Measurements from ENCODE around the gene TP73.

TP73 gene

DNA sequence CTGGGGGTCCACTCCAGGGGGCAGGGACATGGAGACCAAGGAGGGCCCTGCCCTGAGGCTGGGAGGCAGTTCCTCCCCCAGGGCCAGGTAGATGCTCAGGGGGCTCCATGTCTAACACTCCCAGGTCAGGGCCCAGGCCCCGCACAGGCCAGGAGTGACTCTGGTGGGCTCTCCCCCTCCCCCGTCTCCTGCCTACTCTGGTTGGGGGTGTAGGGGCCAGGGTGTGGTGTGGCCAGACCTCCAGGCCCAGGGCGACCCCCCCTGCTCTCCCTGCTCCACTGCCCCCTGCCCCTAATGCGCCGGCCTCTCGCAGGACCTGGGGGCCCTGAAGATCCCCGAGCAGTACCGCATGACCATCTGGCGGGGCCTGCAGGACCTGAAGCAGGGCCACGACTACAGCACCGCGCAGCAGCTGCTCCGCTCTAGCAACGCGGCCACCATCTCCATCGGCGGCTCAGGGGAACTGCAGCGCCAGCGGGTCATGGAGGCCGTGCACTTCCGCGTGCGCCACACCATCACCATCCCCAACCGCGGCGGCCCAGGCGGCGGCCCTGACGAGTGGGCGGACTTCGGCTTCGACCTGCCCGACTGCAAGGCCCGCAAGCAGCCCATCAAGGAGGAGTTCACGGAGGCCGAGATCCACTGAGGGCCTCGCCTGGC lies 80.2 kb downstream of the TP73 start:
- ATAC-seq, result no peak
- TF ChIP-seq ARNTL (CRISPR knock-in tag; IDR thresholded peaks at IDR 0.05; ENCODE audit: borderline replicate concordance, low read depth) (no peak), OSR1 (CRISPR knock-in tag; IDR thresholded peaks at IDR 0.05) (no peak), PPARA (CRISPR knock-in tag; IDR thresholded peaks at IDR 0.05; ENCODE audit: borderline replicate concordance) (no peak), RARB (CRISPR knock-in tag; IDR thresholded peaks at IDR 0.05) (no peak), TSHZ2 (CRISPR knock-in tag; IDR thresholded peaks at IDR 0.05) (no peak), SNAI2 (CRISPR knock-in tag; IDR thresholded peaks at IDR 0.05) (no peak), ZFP3 (CRISPR knock-in tag; IDR thresholded peaks at IDR 0.05) (no peak), ZNF565 (CRISPR knock-in tag; conservative IDR thresholded peaks at IDR 0.05; ENCODE audit: low read depth) (no peak), ISL1 (CRISPR knock-in tag; IDR thresholded peaks at IDR 0.05) (no peak), BACH2 (CRISPR knock-in tag; IDR thresholded peaks at IDR 0.05; ENCODE audit: borderline replicate concordance) (no peak), TOX (CRISPR knock-in tag; IDR thresholded peaks at IDR 0.05; ENCODE audit: borderline replicate concordance) (no peak), PATZ1 (CRISPR knock-in tag; IDR thresholded peaks at IDR 0.05; ENCODE audit: borderline replicate concordance) (no peak), ZFP30 (CRISPR knock-in tag; IDR thresholded peaks at IDR 0.05) (no peak)
- TF ChIP-seq, protein P1, sequence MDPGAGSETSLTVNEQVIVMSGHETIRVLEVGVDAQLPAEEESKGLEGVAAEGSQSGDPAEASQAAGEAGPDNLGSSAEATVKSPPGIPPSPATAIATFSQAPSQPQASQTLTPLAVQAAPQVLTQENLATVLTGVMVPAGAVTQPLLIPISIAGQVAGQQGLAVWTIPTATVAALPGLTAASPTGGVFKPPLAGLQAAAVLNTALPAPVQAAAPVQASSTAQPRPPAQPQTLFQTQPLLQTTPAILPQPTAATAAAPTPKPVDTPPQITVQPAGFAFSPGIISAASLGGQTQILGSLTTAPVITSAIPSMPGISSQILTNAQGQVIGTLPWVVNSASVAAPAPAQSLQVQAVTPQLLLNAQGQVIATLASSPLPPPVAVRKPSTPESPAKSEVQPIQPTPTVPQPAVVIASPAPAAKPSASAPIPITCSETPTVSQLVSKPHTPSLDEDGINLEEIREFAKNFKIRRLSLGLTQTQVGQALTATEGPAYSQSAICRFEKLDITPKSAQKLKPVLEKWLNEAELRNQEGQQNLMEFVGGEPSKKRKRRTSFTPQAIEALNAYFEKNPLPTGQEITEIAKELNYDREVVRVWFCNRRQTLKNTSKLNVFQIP (CRISPR knock-in tag; IDR thresholded peaks at IDR 0.05; ENCODE audit: borderline replicate concordance, low read depth), result no peak

DNA sequence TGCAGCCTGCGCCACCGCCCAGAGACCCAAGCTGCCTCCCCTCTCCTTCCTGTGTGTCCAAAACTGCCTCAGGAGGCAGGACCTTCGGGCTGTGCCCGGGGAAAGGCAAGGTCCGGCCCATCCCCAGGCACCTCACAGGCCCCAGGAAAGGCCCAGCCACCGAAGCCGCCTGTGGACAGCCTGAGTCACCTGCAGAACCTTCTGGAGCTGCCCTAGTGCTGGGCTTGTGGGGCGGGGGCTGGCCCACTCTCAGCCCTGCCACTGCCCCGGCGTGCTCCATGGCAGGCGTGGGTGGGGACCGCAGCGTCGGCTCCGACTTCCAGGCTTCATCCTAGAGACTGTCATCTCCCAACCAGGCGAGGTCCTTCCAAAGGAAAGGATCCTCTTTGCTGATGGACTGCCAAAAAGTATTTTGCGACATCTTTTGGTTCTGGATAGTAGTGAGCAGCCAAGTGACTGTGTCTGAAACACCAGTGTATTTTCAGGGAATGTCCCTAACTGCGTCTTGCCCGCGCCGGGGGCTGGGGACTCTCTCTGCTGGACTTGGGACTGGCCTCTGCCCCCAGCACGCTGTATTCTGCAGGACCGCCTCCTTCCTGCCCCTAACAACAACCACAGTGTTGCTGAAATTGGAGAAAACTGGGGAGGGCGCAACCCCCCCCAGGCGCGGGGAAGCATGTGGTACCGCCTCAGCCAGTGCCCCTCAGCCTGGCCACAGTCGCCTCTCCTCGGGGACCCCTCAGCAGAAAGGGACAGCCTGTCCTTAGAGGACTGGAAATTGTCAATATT lies 81.0 kb downstream of the TP73 start:
- TF ChIP-seq ZC3H10 (CRISPR knock-in tag; IDR thresholded peaks at IDR 0.05) (no peak), OSR1 (CRISPR knock-in tag; IDR thresholded peaks at IDR 0.05) (no peak), ZNF565 (CRISPR knock-in tag; conservative IDR thresholded peaks at IDR 0.05; ENCODE audit: low read depth) (no peak), ESRRG (CRISPR knock-in tag; IDR thresholded peaks at IDR 0.05) (no peak), ZNF70 (CRISPR knock-in tag; IDR thresholded peaks at IDR 0.05) (no peak), ZNF8 (CRISPR knock-in tag; IDR thresholded peaks at IDR 0.05) (no peak), PATZ1 (CRISPR knock-in tag; IDR thresholded peaks at IDR 0.05; ENCODE audit: borderline replicate concordance) (no peak), ZFP30 (CRISPR knock-in tag; IDR thresholded peaks at IDR 0.05) (no peak), GLIS3 (CRISPR knock-in tag; IDR thresholded peaks at IDR 0.05) (no peak), CSDC2 (CRISPR knock-in tag; IDR thresholded peaks at IDR 0.05) (no peak), TCF4 (CRISPR knock-in tag; IDR thresholded peaks at IDR 0.05; ENCODE audit: borderline replicate concordance) (no peak), BACH2 (CRISPR knock-in tag; IDR thresholded peaks at IDR 0.05; ENCODE audit: borderline replicate concordance) (no peak)
- TF ChIP-seq, protein P2, sequence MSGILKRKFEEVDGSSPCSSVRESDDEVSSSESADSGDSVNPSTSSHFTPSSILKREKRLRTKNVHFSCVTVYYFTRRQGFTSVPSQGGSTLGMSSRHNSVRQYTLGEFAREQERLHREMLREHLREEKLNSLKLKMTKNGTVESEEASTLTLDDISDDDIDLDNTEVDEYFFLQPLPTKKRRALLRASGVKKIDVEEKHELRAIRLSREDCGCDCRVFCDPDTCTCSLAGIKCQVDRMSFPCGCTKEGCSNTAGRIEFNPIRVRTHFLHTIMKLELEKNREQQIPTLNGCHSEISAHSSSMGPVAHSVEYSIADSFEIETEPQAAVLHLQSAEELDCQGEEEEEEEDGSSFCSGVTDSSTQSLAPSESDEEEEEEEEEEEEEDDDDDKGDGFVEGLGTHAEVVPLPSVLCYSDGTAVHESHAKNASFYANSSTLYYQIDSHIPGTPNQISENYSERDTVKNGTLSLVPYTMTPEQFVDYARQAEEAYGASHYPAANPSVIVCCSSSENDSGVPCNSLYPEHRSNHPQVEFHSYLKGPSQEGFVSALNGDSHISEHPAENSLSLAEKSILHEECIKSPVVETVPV (CRISPR knock-in tag; IDR thresholded peaks at IDR 0.05), result no peak
- TF ChIP-seq, protein P1 (CRISPR knock-in tag; IDR thresholded peaks at IDR 0.05; ENCODE audit: borderline replicate concordance, low read depth), result no peak
- ATAC-seq, result no peak; the same call in 2 of the 3 replicates

Data from SK-N-SH treated with all-trans-retinoic acid at 6 μM for 48 hours (cell line).